D721Med (cell line): ENCODE measurements around the gene TRPT1.
A peak's percentile ranks its signal among the peaks of the same experiment; 100 is the strongest.

ENCODE experiments used
- DNase-seq: peaks from one replicate; pipeline ENCODE4 v3.0.0; 2011; ENCODE audit warnings: low spot score; ENCODE audit not compliant: insufficient read length
- FAIRE-seq: peaks from 2 replicates; lab custom pipeline; 2011; peaks lifted over from hg19 to GRCh38; lab: Jason Lieb, UNC
- CTCF ChIP-seq: IDR thresholded peaks from 2 replicates; pipeline ENCODE4 v1.5.1; 2012; ENCODE audit warnings: mild to moderate bottlenecking, control low read depth; ENCODE audit not compliant: insufficient read depth; ENCODE audit errors: missing control alignments

The TRPT1 gene

GRCh38 chr11:64209563-64209843, 16.5 kb downstream of the TRPT1 start:
- no peak for FAIRE-seq

GRCh38 chr11:64208796-64209562, 17.0 kb downstream of the TRPT1 start:
- TF ChIP-seq CTCF, result no peak
- FAIRE-seq (no peak), DNase-seq (no peak)

More at GRCh38 chr11:64209563-64209843, 16.5 kb downstream of the TRPT1 start:
- TF ChIP-seq CTCF, result no peak
- no peak for DNase-seq

- FAIRE-seq (no peak), DNase-seq (no peak)
- no peak for TF ChIP-seq CTCF
These were observed 17.7 kb downstream of the TRPT1 start for GRCh38 chr11:64208086-64208795.

GRCh38 chr11:64207256-64208085, 18.5 kb downstream of the TRPT1 start:
- no peak for TF ChIP-seq CTCF
- FAIRE-seq (no peak), DNase-seq (no peak)

- no peak for TF ChIP-seq CTCF
- no peak for DNase-seq
- FAIRE-seq, result no peak
These were observed 19.3 kb downstream of the TRPT1 start, which contains the start of gene FERMT3 for GRCh38 chr11:64206457-64207255. TSS of gene FERMT3 (plus strand) at chr11:64206721. CDS start at chr11:64207365, 644 bp downstream.

- TF ChIP-seq CTCF, result peak; percentile 93
- FAIRE-seq, result no peak
- DNase-seq, result peak; percentile 94
These were observed 21.5 kb downstream of the TRPT1 start for GRCh38 chr11:64204464-64204989.
